HepG2 (cell line): Measurements from ENCODE around the gene VAMP2. TPM values are rescaled to one million over a fixed set of nuclear protein-coding genes. Genes with fewer than 3 reads are reported as not detected.

Experiments used
- ATAC-seq: fragments of 200-7000 bp; cut with Tn5 transposase; 3 replicates; pipeline ENCODE4 v1.9.1; 2020; ENCODE audit warnings: mild to moderate bottlenecking, moderate library complexity
- BruUV-seq: library from RNA; stranded (reverse); fragments of 400-500 nt; replicated peaks from 2 replicates; lab custom pipeline; 2021; lab: Mats Ljungman, UMichigan
- CTCF ChIA-PET: fragments of 300-600 bp; formaldehyde crosslinking; extraction: SDS; loops from one replicate; lab custom pipeline; 2021; ENCODE audit warnings: low total read pairs, inconsistent platforms, low intra/inter-chr PET ratio; lab: Yijun Ruan, JAX
- POLR2A ChIA-PET: fragments of 350-600 bp; sonication (Branson Sonifier 250); formaldehyde crosslinking; loops from one replicate; lab custom pipeline; 2020; ENCODE audit warnings: antibody characterized with exemption, inconsistent platforms; lab: Yijun Ruan, JAX
- DNase-seq: peaks from one replicate; pipeline ENCODE4 v3.0.0-alpha.2; 2015; ENCODE audit warnings: low spot score
- FAIRE-seq: peaks from 3 replicates; lab custom pipeline; 2011; peaks lifted over from hg19 to GRCh38; lab: Jason Lieb, UNC
- H2AFZ ChIP-seq: one replicate; pipeline ENCODE4 v1.6.1; 2011; ENCODE audit warnings: low read length, inconsistent platforms
- H3K27ac ChIP-seq: fragments of 300-600 bp; 3 replicates; pipeline ENCODE4 v1.8.0; 2011; ENCODE audit warnings: mixed run types, mild to moderate bottlenecking, mixed read lengths, low read length, inconsistent platforms; ENCODE audit not compliant: insufficient read depth; ENCODE audit errors: extremely low read length
- H3K27me3 ChIP-seq, 2 experiments: fragments of 200-600 bp in 1 of 2; 2 replicates in 1 of 2; 3 replicates in 1 of 2; pipeline versions ENCODE4 v1.6.0 to v1.8.0; 2011; ENCODE audit warnings: low read length in 2 of 2, mild to moderate bottlenecking in 2 of 2, moderate library complexity in 2 of 2, inconsistent platforms in 1 of 2; ENCODE audit not compliant: insufficient read depth in 2 of 2, control insufficient read depth in 1 of 2
- H3K36me3 ChIP-seq, 2 experiments: fragments of 200-600 bp in 1 of 2; replicated peaks in 1 of 2; 2 replicates in 1 of 2; 3 replicates in 1 of 2; pipeline versions ENCODE4 v1.5.1 to v1.8.0; 2011; ENCODE audit warnings: low read length in 2 of 2, inconsistent platforms in 1 of 2; ENCODE audit not compliant: insufficient read depth in 2 of 2, control insufficient read depth in 1 of 2
- H3K4me1 ChIP-seq: 2 replicates; pipeline ENCODE4 v1.5.1; 2012; ENCODE audit warnings: low read length, inconsistent platforms; ENCODE audit not compliant: insufficient read depth
- H3K4me2 ChIP-seq: 2 replicates; pipeline ENCODE4 v1.6.0; 2011; ENCODE audit warnings: low read depth, low read length, inconsistent platforms
- H3K4me3 ChIP-seq, 3 experiments: fragments of 200-600 bp in 1 of 3; sonication (generic), shearing (Covaris generic) in 1 of 3; replicated peaks in 1 of 3; 2 replicates each; pipeline ENCODE4 v1.5.1; 2011 to 2016; ENCODE audit warnings: low read length in 3 of 3, inconsistent platforms in 2 of 3, low read depth in 2 of 3, mild to moderate bottlenecking in 2 of 3, control low read depth in 1 of 3, mixed read lengths in 1 of 3; ENCODE audit not compliant: insufficient read depth in 1 of 3
- H3K79me2 ChIP-seq: one replicate; pipeline ENCODE4 v1.6.1; 2011; ENCODE audit warnings: low read length, inconsistent platforms; ENCODE audit not compliant: insufficient read depth
- H3K9ac ChIP-seq: 2 replicates; pipeline ENCODE4 v1.6.0; 2011; ENCODE audit warnings: mild to moderate bottlenecking, low read depth, low read length, inconsistent platforms; ENCODE audit not compliant: insufficient read depth
- H3K9me3 ChIP-seq: 2 replicates; pipeline ENCODE4 v1.5.1; 2012; ENCODE audit warnings: mild to moderate bottlenecking, low read length
- H4K20me1 ChIP-seq: 2 replicates; pipeline ENCODE4 v1.6.0; 2011; ENCODE audit warnings: inconsistent platforms, mild to moderate bottlenecking, low read length, moderate library complexity; ENCODE audit not compliant: insufficient read depth
- ELK4 ChIP-seq: sonication (generic); formaldehyde crosslinking; IDR thresholded peaks from 2 replicates; pipeline ENCODE4 v1.9.0; 2021; ENCODE audit warnings: missing genetic modification reagents, borderline replicate concordance
- ESRRA ChIP-seq: sonication (generic); formaldehyde crosslinking; IDR thresholded peaks from 2 replicates; pipeline ENCODE4 v1.5.1; 2020; ENCODE audit warnings: mild to moderate bottlenecking, low read depth, missing genetic modification reagents
- FOXP1 ChIP-seq, 2 experiments: fragments of 450-650 bp in 1 of 2; IDR thresholded peaks; 2 replicates each; pipeline ENCODE4 v1.6.1; 2017 to 2018; ENCODE audit warnings: antibody characterized with exemption in 1 of 2
- GFI1 ChIP-seq: sonication (generic); formaldehyde crosslinking; IDR thresholded peaks from 2 replicates; pipeline ENCODE4 v1.5.0; 2020; ENCODE audit warnings: missing genetic modification reagents, mild to moderate bottlenecking, borderline replicate concordance
- HMG20B ChIP-seq: conservative IDR thresholded peaks from 2 replicates; pipeline ENCODE4 v1.6.1; 2016; ENCODE audit warnings: missing genetic modification reagents, missing compliant biosample characterization
- KLF9 ChIP-seq: IDR thresholded peaks from 2 replicates; pipeline ENCODE4 v1.6.1; 2016; ENCODE audit warnings: low read depth
- SPEN ChIP-seq: sonication (generic); formaldehyde crosslinking; IDR thresholded peaks from 2 replicates; pipeline ENCODE4 v1.5.1; 2020; ENCODE audit warnings: low read depth, mild to moderate bottlenecking, missing genetic modification reagents
- ZBTB44 ChIP-seq: sonication (generic); formaldehyde crosslinking; IDR thresholded peaks from 2 replicates; pipeline ENCODE4 v1.4.0; 2020; ENCODE audit warnings: missing genetic modification reagents
- ZNF709 ChIP-seq: sonication (generic); formaldehyde crosslinking; IDR thresholded peaks from 2 replicates; pipeline ENCODE4 v1.5.0; 2020; ENCODE audit warnings: mild to moderate bottlenecking, missing genetic modification reagents
- ZNF740 ChIP-seq: sonication (generic); formaldehyde crosslinking; IDR thresholded peaks from 2 replicates; pipeline ENCODE4 v1.4.0; 2020; ENCODE audit warnings: missing genetic modification reagents
- whole genome bisulfite sequencing: methylation state at CpG from one replicate; pipeline ENCODE4 v1.1.6; 2017; ENCODE audit warnings: low lambda C conversion rate; 5-methylcytosine and 5-hydroxymethylcytosine counted together
- in situ Hi-C: cut with HindIII; loops from 2 replicates; pipeline ENCODE4 v1.10.0; 2017; ENCODE audit warnings: low pct_unique_long_range_greater_than_20kb; ENCODE audit not compliant: extremely low pct_ligation_motif_present
- intact Hi-C: fragments of 100-400 bp; cut with micrococcal nuclease; formaldehyde crosslinking; loops from one replicate; pipeline ENCODE4 v1.10.0; 2022; ENCODE audit not compliant: unreplicated experiment
- polyA plus RNA-seq, 8 experiments: library from polyadenylated mRNA; depleted of rRNA in 3 of 8; stranded (reverse) in 7 of 8; unstranded in 1 of 8; fragments of >200 nt; fragmentation: Illumina TruSeq in 4 of 8; extraction: Trizol in 4 of 8; gene quantifications; 2 replicates each; pipeline versions ENCODE4 v1.2.1 to v1.2.3, GENCODE V29; 2011 to 2016; ENCODE audit warnings: low read depth in 4 of 8, missing spikeins in 1 of 8, mixed read lengths in 1 of 8; ENCODE audit not compliant: insufficient read depth in 1 of 8
- total RNA-seq, 5 experiments: library from RNA; depleted of rRNA; stranded (reverse); fragments of >200 nt; fragmentation: Illumina TruSeq; extraction: Trizol; gene quantifications; 2 replicates each; pipeline ENCODE4 v1.2.3, GENCODE V29; 2016; ENCODE audit warnings: low read depth in 1 of 5
- TF ChIP-seq, protein P1 (sequence below): sonication (generic); formaldehyde crosslinking; IDR thresholded peaks from 2 replicates; pipeline ENCODE4 v1.5.0; 2020; ENCODE audit warnings: mild to moderate bottlenecking, missing genetic modification reagents, borderline replicate concordance

Gene VAMP2
- total and polyA plus RNA-seq, 2 of the 13 experiments (the other 11 are each of a cell fraction or from before 2014, with no cell fraction given) = 3.9 to 17.2 TPM

DNA sequence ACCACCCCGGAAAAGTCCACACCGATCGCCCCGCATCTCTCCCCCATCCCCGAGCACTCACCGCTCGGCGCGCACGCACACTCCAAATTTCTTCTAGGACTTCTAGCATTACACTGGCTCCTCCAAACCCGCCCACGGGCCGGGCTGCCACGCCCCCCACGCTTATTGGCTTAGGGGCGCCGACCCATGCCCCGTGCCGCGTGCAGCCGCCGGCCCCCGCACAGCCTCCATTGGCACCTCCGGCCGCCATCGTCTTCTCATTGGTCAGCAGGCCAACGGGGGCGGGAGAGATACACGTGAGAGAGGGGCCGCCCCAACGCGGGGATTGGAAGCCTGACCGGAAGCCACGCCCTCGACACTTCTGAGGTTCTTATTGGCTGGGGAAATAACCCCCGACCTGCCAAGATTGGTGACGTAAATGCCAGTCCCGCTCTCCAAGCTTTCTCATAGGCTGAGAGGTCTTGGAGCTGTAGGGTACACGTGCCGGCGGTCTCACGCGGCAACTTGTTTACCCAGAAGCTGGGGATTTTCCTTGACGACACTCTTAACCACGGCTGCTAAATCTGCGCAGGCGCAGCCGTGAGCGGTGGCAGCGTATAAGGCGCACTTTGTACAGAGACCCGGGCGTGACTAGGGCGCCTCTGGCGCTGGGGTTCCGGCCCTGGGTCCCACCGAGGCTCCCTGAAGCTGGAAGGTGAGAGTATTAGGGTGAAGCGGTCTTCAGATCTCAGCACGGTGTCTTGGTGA, 6.3 kb downstream of the VAMP2 start:
- BruUV-seq = no TSS peak
- H2AFZ ChIP-seq = no peak overlapping the region
- TF ChIP-seq KLF9 (CRISPR knock-in tag) (no peak), HMG20B (CRISPR knock-in tag) (no peak), ZNF740 (CRISPR knock-in tag) (no peak), ESRRA (CRISPR knock-in tag) (no peak), ZNF709 (CRISPR knock-in tag) (peak; percentile 44; the same call in 1 of the 2 replicates), ELK4 (CRISPR knock-in tag) (no peak), FOXP1 (IDR thresholded peaks at IDR 0.05) (no peak), FOXP1 (CRISPR knock-in tag; IDR thresholded peaks at IDR 0.05) (no peak; the same call in 1 of the 2 replicates), SPEN (CRISPR knock-in tag) (no peak), ZBTB44 (CRISPR knock-in tag) (no peak), GFI1 (CRISPR knock-in tag) (no peak)
- TF ChIP-seq, protein P1, sequence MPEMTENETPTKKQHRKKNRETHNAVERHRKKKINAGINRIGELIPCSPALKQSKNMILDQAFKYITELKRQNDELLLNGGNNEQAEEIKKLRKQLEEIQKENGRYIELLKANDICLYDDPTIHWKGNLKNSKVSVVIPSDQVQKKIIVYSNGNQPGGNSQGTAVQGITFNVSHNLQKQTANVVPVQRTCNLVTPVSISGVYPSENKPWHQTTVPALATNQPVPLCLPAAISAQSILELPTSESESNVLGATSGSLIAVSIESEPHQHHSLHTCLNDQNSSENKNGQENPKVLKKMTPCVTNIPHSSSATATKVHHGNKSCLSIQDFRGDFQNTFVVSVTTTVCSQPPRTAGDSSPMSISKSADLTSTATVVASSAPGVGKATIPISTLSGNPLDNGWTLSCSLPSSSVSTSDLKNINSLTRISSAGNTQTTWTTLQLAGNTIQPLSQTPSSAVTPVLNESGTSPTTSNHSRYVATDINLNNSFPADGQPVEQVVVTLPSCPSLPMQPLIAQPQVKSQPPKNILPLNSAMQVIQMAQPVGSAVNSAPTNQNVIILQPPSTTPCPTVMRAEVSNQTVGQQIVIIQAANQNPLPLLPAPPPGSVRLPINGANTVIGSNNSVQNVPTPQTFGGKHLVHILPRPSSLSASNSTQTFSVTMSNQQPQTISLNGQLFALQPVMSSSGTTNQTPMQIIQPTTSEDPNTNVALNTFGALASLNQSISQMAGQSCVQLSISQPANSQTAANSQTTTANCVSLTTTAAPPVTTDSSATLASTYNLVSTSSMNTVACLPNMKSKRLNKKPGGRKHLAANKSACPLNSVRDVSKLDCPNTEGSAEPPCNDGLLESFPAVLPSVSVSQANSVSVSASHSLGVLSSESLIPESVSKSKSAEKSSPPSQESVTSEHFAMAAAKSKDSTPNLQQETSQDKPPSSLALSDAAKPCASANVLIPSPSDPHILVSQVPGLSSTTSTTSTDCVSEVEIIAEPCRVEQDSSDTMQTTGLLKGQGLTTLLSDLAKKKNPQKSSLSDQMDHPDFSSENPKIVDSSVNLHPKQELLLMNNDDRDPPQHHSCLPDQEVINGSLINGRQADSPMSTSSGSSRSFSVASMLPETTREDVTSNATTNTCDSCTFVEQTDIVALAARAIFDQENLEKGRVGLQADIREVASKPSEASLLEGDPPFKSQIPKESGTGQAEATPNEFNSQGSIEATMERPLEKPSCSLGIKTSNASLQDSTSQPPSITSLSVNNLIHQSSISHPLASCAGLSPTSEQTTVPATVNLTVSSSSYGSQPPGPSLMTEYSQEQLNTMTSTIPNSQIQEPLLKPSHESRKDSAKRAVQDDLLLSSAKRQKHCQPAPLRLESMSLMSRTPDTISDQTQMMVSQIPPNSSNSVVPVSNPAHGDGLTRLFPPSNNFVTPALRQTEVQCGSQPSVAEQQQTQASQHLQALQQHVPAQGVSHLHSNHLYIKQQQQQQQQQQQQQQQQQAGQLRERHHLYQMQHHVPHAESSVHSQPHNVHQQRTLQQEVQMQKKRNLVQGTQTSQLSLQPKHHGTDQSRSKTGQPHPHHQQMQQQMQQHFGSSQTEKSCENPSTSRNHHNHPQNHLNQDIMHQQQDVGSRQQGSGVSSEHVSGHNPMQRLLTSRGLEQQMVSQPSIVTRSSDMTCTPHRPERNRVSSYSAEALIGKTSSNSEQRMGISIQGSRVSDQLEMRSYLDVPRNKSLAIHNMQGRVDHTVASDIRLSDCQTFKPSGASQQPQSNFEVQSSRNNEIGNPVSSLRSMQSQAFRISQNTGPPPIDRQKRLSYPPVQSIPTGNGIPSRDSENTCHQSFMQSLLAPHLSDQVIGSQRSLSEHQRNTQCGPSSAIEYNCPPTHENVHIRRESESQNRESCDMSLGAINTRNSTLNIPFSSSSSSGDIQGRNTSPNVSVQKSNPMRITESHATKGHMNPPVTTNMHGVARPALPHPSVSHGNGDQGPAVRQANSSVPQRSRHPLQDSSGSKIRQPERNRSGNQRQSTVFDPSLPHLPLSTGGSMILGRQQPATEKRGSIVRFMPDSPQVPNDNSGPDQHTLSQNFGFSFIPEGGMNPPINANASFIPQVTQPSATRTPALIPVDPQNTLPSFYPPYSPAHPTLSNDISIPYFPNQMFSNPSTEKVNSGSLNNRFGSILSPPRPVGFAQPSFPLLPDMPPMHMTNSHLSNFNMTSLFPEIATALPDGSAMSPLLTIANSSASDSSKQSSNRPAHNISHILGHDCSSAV (CRISPR knock-in tag) = no peak

More for the DNA sequence above, 6.3 kb downstream of the VAMP2 start:
- in situ Hi-C loops = loop anchor here (5.0 kb wide), 1 partner anchor 34 kb away; the partner anchor contains the start of gene HES7
- ATAC-seq (peak; percentile 62), DNase-seq (peak; percentile 98), FAIRE-seq (peak; percentile 67)
- Histone ChIP-seq H3K9me3 (no peaks in the 10 kb centered on the region), H3K4me2 (peak overlapping the region; percentile 97), H3K9ac (peak overlapping the region; percentile 76), H3K4me1 (peaks cover 71% of the 10 kb centered on the region), H3K4me3 (peak overlapping the region; percentile 58 to 70 (median 63); a peak in 5 of 6 replicates), H3K36me3 (peaks cover 1 to 7% of the 10 kb centered on the region in 2 experiments; a peak in 3 of 5 replicates), H3K79me2 (peaks cover 9% of the 10 kb centered on the region), H4K20me1 (no peaks in the 10 kb centered on the region), H3K27ac (peak overlapping the region; percentile 86), H3K27me3 (no peaks in the 10 kb centered on the region)
- CTCF ChIA-PET = interaction anchor here (0.7 kb wide), 1 partner anchor 18 kb away, joined by 4 read pairs; no protein-coding TSS in a partner anchor
- 54% methylated on average over 40 of the region's 59 CpGs for WGBS
- POLR2A ChIA-PET = interaction anchor here (0.6 to 1.9 kb wide), 8 partner anchors 17 to 100 kb away, joined by 3 to 34 read pairs (median 4); partner anchors contain the start of genes ALOXE3 and BORCS6
- intact Hi-C loops = no loop called here
